Measurements from ENCODE around the gene WDCP. TPM values are rescaled to one million over a fixed set of nuclear protein-coding genes. Genes with fewer than 3 reads are reported as not detected.
"Not testable (repeated sequence)": the region's sequence is repeated elsewhere in the genome, so short reads cannot be mapped to it uniquely, and the experiment has no call there.

The WDCP gene, protein sequence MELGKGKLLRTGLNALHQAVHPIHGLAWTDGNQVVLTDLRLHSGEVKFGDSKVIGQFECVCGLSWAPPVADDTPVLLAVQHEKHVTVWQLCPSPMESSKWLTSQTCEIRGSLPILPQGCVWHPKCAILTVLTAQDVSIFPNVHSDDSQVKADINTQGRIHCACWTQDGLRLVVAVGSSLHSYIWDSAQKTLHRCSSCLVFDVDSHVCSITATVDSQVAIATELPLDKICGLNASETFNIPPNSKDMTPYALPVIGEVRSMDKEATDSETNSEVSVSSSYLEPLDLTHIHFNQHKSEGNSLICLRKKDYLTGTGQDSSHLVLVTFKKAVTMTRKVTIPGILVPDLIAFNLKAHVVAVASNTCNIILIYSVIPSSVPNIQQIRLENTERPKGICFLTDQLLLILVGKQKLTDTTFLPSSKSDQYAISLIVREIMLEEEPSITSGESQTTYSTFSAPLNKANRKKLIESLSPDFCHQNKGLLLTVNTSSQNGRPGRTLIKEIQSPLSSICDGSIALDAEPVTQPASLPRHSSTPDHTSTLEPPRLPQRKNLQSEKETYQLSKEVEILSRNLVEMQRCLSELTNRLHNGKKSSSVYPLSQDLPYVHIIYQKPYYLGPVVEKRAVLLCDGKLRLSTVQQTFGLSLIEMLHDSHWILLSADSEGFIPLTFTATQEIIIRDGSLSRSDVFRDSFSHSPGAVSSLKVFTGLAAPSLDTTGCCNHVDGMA
- 6.6 TPM for polyA plus RNA-seq (2012; ENCODE audit: missing spikeins)

DNA sequence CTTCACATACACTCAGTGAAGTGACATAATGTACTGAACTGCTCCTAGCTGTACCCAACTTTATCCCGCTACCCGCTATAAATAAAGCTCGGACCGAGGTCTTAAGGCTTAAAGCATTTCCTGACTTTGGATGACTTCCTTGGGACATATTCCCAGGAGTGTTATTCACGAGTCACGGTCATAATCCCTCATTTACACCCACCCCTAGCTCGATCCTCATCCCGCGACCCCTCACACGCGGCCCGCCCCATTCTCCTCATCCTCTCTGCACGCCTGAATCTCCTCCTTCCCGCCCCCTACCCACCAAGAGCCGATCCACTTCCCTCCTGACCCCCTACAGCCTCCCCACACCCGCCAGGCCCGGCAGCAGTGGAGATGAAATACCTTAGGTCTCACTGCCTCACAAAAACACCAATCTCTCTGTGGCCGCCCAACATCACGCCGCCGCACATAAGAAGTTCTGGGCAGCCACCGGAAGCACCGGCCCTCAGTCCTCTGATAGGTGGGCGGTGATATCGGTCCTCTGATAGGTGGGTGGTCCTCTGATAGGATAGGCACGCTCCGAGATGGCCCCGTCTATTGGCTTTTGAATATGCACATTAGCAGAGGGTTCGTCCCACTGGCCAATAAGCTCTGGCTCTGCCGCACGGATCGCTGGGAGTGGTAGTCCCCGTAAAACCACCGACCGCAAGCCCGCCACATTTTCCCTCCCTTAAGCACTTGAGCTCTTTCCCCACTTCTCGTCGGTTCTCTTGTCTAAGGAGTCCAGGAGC, at the start of gene WDCP:
TSS of gene WDCP (minus strand) at position 462 of the 773 bp plus-strand sequence. CDS start 7,897 bp downstream, outside the sequence.
- TF ChIP-seq TAF1 (IDR thresholded peaks at IDR 0.05; ENCODE audit: borderline replicate concordance, low read depth, low read length) (peak; percentile 93), POLR2AphosphoS5 (IDR thresholded peaks at IDR 0.05; ENCODE audit: low read depth, low read length) (peak; percentile 87), POLR2A (IDR thresholded peaks at IDR 0.05; ENCODE audit: low read depth, low read length) (peak; percentile 92)
- DNase-seq (ENCODE audit: insufficient read length) (peak; percentile 68), FAIRE-seq (peak; percentile 93)

DNA sequence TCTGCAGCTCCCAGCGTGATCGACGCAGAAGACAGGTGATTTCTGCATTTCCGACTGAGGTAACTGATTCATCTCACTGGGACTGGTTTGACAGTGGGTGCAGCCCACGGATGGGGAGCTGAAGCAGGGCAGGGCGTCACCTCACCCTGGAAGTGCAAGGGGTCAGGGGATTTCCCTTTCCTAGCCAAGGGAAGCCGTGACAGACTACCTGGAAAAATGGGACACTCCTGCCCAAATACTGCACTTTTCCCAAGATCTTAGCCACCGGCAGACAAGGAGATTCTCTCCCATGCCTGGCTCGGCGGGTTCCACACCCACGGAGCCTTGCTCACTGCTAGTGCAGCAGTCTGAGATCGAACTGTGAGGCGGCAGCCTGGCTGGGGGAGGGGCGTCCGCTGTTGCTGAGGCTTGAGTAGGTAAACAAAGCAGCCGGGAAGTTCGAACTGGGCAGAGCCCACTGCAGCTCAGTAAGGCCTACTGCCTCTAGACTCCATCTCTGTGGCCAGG, 48.0 kb upstream of the WDCP start:
- not testable (repeated sequence) for FAIRE-seq; DNase-seq (ENCODE audit: insufficient read length)

DNA sequence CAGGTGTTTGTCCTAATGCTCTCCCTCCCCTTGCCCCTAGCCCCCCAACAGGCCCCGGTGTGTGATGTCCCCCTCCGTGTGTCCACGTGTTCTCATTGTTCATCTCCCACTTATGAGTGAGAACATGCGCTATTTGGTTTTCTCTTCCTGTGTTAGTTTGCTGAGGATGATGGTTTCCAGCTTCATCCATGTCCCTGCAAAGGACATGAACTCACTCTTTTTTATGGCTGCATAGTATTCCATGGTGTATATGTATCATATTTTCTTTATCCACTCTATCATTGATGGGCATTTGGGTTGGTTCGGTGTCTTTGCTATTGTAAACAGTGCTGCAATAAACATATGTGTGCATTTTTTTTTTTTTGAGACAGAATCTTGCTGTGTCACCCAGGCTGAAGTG, 46.1 kb upstream of the WDCP start:
- DNase-seq (ENCODE audit: insufficient read length); FAIRE-seq: not testable (repeated sequence)

DNA sequence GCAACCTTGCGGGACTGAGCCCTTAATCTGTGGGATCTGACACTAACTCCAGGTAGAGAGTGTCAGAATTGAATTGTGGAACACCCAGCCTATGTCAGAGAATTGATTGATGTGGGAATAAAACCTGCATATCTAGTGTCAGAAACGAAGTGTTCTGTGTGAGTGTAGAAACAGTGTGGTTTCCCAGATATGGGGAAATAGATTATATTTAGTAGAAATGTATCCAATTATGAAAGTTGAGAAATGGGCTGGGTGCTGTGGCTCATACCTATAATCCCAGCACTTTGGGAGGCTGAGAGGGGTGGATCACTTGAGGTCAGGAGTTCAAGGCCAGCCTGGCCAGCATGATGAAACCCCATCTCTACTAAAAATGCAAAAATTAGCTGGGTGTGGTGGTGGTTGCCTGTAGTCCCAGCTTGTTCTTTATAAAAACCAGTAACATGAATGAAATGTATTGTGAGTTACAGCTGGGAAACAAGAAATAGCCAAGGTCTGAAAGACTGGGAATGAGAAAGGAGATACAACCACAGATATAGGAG, 41.7 kb upstream of the WDCP start:
- TF ChIP-seq TAF1 (IDR thresholded peaks at IDR 0.05; ENCODE audit: borderline replicate concordance, low read depth, low read length) = no peak
- no peak for TF ChIP-seq POLR2A (IDR thresholded peaks at IDR 0.05; ENCODE audit: low read depth, low read length)
- no peak for TF ChIP-seq POLR2AphosphoS5 (IDR thresholded peaks at IDR 0.05; ENCODE audit: low read depth, low read length)
- DNase-seq (ENCODE audit: insufficient read length) = no peak
- FAIRE-seq = no peak

DNA sequence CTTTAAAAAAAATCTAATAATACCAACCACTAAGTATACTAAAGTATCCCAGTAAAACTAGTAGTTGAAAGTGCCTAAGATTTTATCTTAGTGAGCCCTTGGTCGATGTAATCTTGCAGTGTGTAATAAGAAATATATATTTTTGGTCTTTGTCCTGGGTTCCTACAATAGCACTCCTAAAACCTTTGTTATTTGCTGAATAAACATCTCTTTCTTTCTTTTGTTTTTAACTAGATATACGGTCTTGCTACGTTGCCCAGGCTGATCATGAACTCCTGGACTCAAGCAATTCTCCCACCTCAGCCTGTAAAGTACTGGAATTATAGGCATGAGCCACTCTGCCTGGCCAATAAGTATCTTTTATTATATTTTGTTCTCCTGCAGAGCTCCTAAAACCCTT, 39.8 kb upstream of the WDCP start:
- TF ChIP-seq POLR2A (IDR thresholded peaks at IDR 0.05; ENCODE audit: low read depth, low read length) = no peak
- no peak for TF ChIP-seq POLR2AphosphoS5 (IDR thresholded peaks at IDR 0.05; ENCODE audit: low read depth, low read length)
- no peak for TF ChIP-seq TAF1 (IDR thresholded peaks at IDR 0.05; ENCODE audit: borderline replicate concordance, low read depth, low read length)
- DNase-seq (ENCODE audit: insufficient read length) (no peak), FAIRE-seq (no peak)

DNA sequence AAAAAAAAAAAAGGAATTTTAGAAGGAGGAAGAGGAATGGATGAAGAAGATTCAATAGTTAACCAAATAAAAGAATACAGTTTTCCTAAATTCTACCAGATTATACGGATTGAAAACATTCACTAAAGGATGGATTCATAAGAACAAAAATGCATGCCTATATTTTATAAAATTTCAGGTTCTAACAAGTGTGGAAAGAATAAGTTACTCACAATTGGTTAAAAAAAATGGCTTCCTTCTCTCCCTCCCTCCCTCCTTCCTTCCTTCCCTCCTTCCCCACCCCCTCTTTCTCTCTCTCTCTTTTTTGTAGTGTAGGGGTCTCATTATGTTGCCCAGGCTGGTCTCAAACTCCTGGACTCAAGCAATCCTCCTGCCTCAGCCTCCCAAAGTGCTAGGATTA, 39.0 kb upstream of the WDCP start:
- TF ChIP-seq TAF1 (IDR thresholded peaks at IDR 0.05; ENCODE audit: borderline replicate concordance, low read depth, low read length) (no peak), POLR2A (IDR thresholded peaks at IDR 0.05; ENCODE audit: low read depth, low read length) (no peak), POLR2AphosphoS5 (IDR thresholded peaks at IDR 0.05; ENCODE audit: low read depth, low read length) (no peak)
- DNase-seq (ENCODE audit: insufficient read length) = no peak
- no peak for FAIRE-seq

DNA sequence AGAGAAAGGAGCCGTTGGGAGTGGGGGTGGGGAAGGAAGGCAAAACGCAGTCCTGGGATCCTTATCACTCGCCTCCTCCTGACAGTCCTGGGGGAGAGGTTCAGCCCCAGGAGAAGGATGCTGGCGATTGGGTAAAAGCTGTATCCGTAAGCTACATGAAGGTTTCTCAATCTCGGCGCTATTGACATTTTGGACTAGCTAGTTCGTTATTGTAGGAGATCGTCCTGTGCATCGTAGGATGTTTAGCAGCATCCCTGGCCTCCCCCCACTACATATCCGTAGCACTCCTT, 38.0 kb upstream of the WDCP start:
- DNase-seq (ENCODE audit: insufficient read length) = no peak
- no peak for FAIRE-seq
- no peak for TF ChIP-seq TAF1 (IDR thresholded peaks at IDR 0.05; ENCODE audit: borderline replicate concordance, low read depth, low read length)
- TF ChIP-seq POLR2AphosphoS5 (IDR thresholded peaks at IDR 0.05; ENCODE audit: low read depth, low read length) = no peak
- TF ChIP-seq POLR2A (IDR thresholded peaks at IDR 0.05; ENCODE audit: low read depth, low read length) = no peak

DNA sequence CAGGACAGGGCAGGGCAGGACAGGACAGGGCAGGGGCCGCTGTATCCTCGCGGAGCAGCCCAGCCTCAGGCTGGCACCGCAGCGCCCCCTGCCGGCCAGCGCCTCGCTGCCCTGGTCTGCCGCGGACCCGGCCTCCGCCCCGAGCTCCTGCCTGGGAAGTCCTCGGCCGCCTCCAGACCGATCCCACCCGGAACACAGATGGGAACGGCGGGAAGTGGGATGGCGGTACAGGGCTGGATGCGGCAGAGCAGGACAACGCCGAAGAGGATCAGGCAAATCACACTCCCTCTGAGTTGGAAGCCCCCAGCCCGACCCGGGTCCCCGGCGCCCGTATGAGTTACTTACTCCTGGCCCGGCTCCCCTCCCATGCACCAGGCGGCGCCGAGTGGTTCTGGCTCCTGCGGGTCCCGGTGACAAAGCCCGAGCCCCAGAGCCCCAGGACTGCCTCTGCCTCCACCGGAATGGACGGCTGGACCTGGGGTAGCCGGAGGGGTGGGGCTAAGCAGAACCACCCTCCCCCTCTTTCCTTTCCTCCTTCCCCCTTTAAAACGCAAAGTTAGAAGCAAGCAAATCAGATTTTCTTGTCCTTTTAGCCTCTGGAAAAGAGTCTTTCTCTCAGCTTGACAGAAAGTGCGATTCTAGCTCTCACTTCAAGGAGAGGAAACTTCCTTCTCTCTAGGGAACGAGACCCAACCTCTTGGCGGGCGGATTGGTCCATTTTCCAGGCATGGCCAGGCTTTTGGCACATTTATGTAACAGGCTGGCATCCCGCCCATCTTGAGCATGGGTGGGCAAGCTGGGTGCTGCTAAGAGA, 37.4 kb upstream of the WDCP start, which contains the start of gene TP53I3:
TSS of gene TP53I3 (minus strand) at position 449 of the 814 bp plus-strand sequence. CDS start 508 bp downstream, outside the sequence.
- peak; percentile 92 for DNase-seq (ENCODE audit: insufficient read length)
- TF ChIP-seq POLR2A (IDR thresholded peaks at IDR 0.05; ENCODE audit: low read depth, low read length) (peak; percentile 11; the same call in 1 of the 2 replicates), TAF1 (IDR thresholded peaks at IDR 0.05; ENCODE audit: borderline replicate concordance, low read depth, low read length) (no peak)
- peak; percentile 78 for FAIRE-seq

DNA sequence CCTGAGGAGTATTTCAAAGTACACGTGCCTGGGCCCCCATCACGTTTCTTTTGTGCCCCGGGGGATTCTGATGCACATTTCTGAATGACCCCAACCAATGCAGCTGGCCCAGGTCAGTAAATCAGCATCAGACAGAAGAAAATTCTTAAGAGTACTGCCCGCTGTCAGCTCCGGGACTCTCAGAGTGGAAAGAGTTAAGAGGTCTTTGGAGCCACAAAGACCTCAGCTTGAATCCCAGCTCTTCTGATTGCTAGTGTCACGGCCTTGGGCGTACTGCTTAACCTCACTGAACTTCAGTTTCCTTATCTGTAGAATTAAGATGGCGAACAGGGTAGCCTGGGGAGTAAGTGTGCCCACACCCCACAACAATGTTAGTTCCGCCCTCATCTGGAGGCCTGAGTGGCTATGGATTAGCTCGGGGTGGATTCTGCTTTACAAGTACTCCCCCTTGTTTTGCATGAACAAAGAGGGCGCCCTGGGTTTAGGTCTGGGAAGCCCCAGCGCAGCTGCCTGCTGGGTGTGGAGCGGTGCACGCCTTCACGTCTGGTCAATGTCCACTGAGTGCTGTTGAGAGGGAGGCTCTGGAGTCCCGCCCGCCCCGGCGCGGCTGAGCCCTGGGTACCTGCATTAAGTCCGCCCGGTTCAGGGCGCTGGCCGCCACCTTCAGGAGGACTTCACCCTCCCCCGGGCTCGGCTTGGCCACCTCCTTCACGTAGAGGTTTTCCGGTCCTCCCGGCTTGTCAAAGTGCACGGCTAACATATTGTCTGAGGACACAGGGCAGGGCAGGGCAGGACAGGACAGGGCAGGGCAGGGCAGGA, 36.6 kb upstream of the WDCP start:
- DNase-seq (ENCODE audit: insufficient read length) = peak; percentile 72
- FAIRE-seq = peak; percentile 89
- TF ChIP-seq POLR2A (IDR thresholded peaks at IDR 0.05; ENCODE audit: low read depth, low read length) (peak; percentile 70), POLR2AphosphoS5 (IDR thresholded peaks at IDR 0.05; ENCODE audit: low read depth, low read length) (no peak), TAF1 (IDR thresholded peaks at IDR 0.05; ENCODE audit: borderline replicate concordance, low read depth, low read length) (peak; percentile 51; the same call in 1 of the 2 replicates)

All from GM12892 (cell line).